Activated CD4-positive, alpha-beta T cell treated with anti-CD3 and anti-CD28 coated beads for 1 hour (primary cell): Measurements from ENCODE around the gene MOCOS.

Source experiments
- DNase-seq: peaks from one replicate; pipeline ENCODE4 v3.0.0-alpha.2; 2020

MOCOS gene

DNA sequence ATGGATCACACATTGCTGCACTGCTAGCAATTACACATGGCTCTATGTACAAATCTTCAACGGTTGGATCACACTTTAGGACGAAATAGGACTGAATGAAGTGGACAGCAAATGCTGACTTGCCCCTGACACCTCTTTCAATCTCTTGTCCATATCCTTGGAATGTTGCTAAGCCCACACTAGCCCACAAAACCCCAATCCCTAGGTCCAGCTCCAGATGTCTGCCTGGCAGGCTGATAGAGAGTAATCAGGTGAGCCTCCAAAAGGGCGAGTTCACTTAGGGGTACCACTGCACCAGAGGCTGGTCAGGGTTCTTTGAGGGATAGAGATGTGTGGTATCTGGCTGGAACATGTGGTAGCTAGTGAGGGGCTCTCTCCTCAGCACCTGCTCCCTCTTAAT lies 91.7 kb downstream of the MOCOS start:
- no peak for DNase-seq

- no peak for DNase-seq
Measured at GRCh38 chr18:36281936-36282335, 94.6 kb downstream of the MOCOS start.

DNA sequence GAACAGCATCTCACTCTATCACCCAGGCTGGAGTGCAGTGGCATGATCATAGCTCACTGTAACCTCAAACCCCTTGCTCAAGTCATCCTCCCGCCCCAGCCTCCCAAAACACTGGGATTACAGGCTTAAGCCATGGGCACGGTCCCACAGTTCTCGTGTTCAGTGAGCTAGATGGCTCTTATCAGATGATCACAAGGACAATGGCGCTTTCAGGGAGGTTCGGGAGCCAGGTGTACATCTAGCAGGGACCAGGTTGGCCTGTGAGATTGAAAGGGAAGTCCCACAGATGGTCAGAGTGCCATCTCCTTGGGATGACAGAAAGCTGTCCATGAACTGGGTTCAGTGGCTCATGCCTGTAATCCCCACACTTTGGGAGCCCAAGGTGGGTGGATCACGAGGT lies 96.2 kb downstream of the MOCOS start:
- no peak for DNase-seq

DNA sequence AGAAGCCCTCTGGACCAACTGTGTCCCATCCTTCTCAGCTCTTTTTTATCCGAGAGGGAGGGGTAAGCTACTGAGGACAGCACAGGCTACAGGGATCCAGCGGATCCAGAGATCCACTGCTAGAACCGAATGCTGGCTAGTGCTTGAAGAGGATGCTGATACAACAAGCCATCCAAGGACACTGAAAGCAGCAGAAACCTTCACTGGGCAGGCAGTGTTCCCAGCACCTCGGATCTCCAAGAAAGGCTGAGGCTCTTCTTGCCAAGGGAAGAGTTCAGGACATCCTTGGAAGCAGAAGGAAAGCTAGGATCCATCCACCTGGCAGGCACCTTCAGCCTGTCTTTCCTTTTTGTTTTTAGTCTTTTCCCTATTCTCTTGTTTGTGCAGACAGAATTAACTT lies 97.0 kb downstream of the MOCOS start:
- DNase-seq, result no peak

DNA sequence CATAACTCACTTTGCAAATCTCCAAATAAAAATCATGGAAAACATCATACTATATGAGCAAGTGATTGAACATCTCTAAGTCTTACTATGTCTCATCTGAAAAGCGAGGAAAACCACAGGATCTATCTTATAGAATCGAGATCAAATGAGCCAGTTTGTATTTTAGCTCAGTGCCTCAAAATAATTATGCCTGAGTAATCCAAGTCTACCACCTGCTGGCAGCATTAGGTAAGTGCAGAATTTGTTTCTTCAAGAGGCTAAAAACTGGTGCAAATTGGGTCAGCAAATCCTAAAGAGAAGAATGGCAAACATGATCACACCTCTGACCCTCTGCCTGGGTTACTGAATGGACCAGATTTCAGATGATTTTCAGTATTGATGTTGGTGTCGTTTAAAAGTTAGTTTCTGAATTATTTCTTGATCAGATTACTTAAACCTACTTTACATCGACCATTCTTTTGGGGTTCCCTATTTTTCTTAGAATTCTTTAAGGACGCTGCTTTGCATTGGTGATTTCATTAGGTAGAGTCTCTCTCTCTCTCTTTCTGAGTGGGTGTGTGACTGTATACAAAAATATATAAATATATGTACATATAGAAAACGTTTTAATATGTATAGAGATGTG lies 97.5 kb downstream of the MOCOS start:
- no peak for DNase-seq

DNA sequence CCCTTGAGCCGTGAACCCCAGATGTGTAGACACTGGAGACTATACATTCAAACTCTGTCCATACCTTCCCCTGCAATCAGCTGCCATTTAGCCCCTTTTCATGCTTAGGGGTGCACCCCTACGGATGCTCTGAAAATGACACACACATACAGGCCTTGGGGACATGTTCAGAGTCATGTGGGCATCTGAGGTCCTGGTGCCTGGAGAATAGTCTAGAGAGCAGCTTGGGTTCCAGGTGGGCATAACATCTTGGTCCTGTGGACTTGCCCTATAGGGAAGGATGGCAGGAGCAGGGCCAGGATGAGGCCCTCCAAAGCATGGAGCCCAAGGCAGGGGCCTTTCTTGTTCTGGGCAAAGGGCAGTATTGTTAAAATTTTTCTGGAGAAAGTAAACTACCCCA lies 100.4 kb downstream of the MOCOS start:
- no peak for DNase-seq

DNA sequence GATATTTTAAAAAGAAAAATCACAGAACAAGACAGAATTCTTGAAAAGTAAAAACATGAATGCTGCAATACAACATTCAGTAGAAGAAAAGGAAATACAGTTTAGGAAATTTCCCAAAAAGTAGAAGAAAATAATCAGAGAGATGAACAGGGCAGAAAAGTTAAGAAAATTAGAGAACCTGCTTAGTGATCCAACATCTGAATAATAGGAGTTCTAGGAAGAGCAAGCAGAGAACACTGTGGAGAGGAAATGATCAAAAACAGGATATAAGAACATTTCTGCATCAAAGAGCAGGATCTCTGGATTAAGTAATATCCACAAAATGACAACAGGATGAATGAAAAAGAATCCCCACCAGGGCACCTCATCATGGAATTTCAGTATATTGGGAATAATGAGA lies 101.4 kb downstream of the MOCOS start:
- DNase-seq, result no peak

- DNase-seq, result no peak
Measured at GRCh38 chr18:36294031-36294430, 106.7 kb downstream of the MOCOS start.

- no peak for DNase-seq
Measured at GRCh38 chr18:36295214-36295613, 107.9 kb downstream of the MOCOS start.

GRCh38 chr18:36295880-36296301 lies 108.6 kb downstream of the MOCOS start:
- no peak for DNase-seq

DNA sequence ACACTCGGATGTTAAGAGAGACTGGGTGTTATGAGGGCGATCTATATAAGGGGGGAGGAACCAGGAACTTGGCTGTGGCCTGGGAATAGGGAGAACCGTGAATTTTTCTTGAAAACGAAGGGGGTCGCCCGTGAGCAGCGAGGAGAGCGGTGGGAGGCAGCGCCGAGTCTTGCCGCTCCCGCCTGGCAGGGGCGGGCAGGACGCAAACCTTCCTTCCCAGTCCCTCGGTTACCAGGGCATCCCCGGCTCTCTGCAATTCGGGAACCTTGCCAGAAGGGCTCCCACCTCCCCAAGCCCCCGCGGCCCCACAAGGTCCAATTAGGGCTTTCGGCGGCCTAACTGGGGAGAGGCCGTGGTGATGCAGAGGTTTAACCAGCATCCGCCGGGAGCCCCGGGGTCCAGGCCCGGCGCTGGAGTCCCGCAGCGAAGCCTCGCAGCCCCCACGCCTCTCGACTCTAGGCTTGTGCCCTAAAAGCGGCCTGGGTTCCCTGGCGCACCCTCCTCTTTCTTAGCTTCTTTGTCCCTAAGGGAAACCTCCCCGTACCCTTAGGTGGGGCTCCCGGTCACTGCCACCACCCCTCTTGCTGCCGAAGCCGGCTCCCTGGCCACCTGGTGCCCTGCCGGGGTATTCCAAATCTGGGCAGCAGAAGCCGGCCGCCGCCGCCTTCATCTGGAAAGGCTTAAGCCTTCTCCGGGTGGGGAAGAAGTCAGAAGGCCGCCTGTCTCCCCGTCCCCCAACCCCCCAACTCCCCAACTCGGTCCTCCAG lies 109.5 kb downstream of the MOCOS start:
- DNase-seq, result no peak

GRCh38 chr18:36297417-36298125 lies 110.3 kb downstream of the MOCOS start, which contains the start of gene FHOD3:
TSS of gene FHOD3 (plus strand) at chr18:36297713. CDS start at chr18:36297836, 123 bp downstream.
- DNase-seq, result no peak

DNA sequence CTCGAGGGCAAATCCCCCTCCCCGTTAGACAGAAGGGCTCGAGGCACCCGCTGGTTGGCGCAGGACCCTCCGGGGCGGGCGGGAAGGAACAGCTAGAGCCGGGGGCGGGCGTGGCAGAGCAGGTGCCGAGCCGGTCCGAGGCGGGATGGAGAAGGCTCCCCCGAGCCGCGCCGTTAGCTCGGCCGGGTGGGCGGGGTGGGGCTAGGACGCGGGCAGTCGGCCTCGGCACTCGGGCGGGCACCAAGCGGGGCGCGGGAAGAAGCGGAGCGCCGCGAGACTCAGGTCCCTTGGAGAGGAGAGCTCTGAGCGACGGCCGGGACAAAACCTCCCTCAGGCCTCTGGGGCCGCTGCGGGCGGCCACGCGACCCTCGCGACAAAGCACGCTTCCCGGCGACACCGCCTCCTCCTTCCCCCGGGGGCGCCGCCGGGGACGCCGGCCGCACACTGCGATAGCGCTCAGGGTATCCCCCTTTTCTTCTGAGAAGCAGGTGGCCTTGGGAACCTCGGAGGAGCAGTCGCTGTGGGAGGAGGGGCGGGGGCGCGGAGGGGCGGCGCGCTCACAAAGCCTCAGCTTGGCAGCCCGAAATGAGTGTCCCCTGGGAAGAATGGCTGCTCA lies 110.9 kb downstream of the MOCOS start:
- no peak for DNase-seq

GRCh38 chr18:36299015-36299414 lies 111.7 kb downstream of the MOCOS start:
- DNase-seq, result no peak

- DNase-seq, result no peak
Measured at GRCh38 chr18:36300211-36300610, 112.9 kb downstream of the MOCOS start.

DNA sequence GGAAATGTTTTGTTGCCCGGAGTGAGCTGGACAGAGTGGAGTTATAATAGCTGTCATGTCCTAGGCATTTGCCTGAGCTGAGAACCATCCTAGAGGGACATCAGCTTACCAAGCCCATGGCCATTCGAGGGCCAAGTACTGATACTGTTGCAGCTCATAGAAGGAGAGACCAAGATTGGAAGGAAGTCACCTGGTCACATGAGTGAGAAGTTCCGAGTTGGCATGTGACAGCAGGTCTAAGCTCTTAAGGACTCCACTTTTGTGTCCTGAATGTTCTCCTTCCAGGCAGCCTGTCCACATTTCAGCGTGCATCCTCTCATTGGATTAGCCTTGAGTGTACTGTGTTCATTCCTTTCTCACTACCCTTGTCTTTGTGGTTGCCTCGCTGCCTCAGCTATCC lies 114.6 kb downstream of the MOCOS start:
- DNase-seq, result no peak

- DNase-seq, result no peak
Measured at GRCh38 chr18:36302676-36303075, 115.4 kb downstream of the MOCOS start.

DNA sequence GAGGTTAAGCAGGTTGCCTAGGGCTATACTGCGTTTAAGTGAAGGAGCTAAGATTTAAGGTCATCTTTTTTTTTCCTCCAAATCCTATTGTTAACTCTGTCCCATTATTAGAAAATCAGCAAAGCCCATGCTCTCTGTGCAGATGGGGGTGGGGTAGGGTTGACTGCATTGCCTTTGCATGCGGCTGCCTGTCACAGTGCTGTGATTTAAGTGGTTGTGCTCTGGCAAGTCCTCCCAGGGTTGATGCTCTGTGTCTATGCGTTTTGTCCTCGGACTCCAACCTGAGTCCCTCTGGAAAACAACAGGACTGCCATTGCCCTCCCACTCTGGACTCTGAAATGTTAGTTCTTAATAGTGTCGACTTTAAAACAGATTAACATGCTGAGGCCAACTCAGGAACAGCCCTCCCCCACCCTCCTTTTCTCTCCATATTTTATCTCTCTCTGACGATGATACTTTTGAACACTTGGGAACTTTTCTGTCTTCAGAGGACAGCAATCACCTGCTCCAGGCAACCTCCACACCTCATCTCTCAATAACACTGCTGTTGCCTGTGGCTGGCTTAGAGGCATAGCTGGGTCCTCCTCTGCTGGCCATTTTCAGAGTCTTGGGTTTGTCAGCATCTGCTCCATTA lies 116.0 kb downstream of the MOCOS start:
- DNase-seq, result no peak

DNA sequence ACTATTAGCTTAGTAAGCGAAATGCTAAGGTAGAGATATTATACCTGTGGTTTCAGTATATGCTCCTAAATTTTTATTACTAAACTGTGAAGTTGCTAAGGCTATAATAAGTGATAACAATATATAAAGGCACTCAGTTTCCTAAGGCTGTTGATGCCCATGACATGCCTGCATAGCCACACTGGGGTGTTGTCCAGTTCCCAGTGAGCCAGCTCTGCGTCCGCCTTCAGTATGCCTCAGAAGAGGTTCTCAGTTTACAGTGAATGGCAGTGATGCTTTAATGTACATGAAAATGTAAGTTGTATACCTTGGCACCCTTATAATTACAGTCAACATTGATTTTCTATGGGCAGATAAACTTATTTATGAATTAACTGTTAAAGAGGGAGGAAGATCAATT lies 117.4 kb downstream of the MOCOS start:
- no peak for DNase-seq

DNA sequence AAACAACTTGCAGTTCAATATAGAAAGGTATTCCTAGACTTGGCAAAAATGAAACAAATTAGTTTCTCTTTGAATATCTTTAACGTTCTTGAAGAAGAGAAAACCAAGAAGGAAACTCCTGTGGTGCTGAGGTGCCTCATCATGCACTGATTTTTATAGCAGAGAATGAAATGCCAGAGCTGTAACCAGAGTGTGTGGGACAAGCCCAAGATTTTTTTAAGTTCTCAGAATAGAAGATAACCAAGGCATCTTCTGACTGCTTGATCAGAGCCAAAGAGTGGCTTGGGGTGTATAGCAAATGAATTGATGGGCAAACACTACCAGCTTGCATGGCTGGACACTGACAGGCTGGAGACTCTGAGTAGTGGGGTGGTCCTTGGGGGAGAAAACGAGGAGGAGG lies 118.1 kb downstream of the MOCOS start:
- no peak for DNase-seq

GRCh38 chr18:36307513-36307912 lies 120.2 kb downstream of the MOCOS start:
- DNase-seq, result no peak

DNA sequence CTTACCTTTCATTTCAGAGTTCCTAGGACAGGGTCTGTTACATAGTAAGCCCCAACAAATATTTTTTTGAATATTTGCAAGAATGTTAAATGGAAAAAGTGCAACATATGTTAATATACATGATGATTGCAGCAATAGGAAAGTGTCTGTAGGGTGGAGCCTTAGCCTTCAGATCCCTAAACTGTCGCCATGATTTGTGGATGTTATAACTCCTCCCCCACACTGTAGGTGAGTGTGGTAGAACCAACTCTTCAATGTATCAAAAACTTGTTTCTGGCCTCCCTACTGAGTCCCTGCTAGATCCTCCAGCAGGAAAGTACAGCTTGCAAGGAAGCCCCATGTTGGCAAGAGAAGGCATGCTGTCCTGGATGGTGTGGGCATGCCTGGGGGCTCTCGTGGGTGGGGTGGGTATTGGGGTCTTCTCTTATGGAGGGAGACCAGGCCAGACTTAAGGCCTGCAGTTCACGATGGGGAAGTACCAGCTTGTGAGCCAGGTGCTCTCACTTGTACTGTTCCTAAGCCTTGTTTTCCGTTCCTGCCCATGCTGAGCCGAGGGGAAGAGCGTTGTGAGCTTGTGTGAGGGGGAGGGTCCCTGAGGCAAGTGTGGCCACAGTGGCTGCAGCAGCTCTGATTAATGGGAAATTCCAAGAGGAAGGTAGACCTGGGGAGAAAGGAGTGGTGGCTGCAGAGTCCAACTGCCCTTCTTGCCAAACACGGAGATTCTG lies 121.6 kb downstream of the MOCOS start:
- DNase-seq, result no peak
